Measurements from ENCODE around the gene LRRC59. TPM values are rescaled to one million over a fixed set of nuclear protein-coding genes. Genes with fewer than 3 reads are reported as not detected.

LRRC59 gene
- total and polyA plus RNA-seq, 2 of the 13 experiments (the other 11 are each of a cell fraction or from before 2014, with no cell fraction given): 87.3 to 222 TPM

- TF ChIP-seq NR1H2 (CRISPR knock-in tag; IDR thresholded peaks at IDR 0.05; ENCODE audit: borderline replicate concordance, low read depth) (no peak), ARID3A (IDR thresholded peaks at IDR 0.05; ENCODE audit: low read depth, low read length) (no peak), ZBTB46 (CRISPR knock-in tag; IDR thresholded peaks at IDR 0.05; ENCODE audit: borderline replicate concordance) (no peak), DZIP1 (CRISPR knock-in tag; IDR thresholded peaks at IDR 0.05) (no peak), SPEN (CRISPR knock-in tag; IDR thresholded peaks at IDR 0.05; ENCODE audit: low read depth) (peak; percentile 49), ZNF468 (CRISPR knock-in tag; IDR thresholded peaks at IDR 0.05) (no peak), ZBTB43 (CRISPR knock-in tag; conservative IDR thresholded peaks at IDR 0.05) (no peak), ZBTB3 (CRISPR knock-in tag; IDR thresholded peaks at IDR 0.05; ENCODE audit: borderline replicate concordance, low read depth) (no peak), AGO1 (IDR thresholded peaks at IDR 0.05; ENCODE audit: low read depth, low read length, poor library complexity, severe bottlenecking) (peak; percentile 64), HNRNPH1 (optimal IDR thresholded peaks at IDR 0.05; ENCODE audit: low read depth, low read length) (no peak), BRD4 (CRISPR knock-in tag; IDR thresholded peaks at IDR 0.05) (no peak), ZNF564 (CRISPR knock-in tag; IDR thresholded peaks at IDR 0.05) (no peak), GATAD2A (CRISPR knock-in tag; IDR thresholded peaks at IDR 0.05) (peak; percentile 24; the same call in 1 of the 2 replicates), SRF (IDR thresholded peaks at IDR 0.05; ENCODE audit: low read depth, low read length) (no peak), SNAPC5 (CRISPR knock-in tag; IDR thresholded peaks at IDR 0.05; ENCODE audit: borderline replicate concordance) (no peak), ZNF691 (CRISPR knock-in tag; IDR thresholded peaks at IDR 0.05; ENCODE audit: borderline replicate concordance, low read depth) (no peak; the same call in 1 of the 2 replicates), MXI1 (IDR thresholded peaks at IDR 0.05; ENCODE audit: borderline replicate concordance, low read depth, low read length) (peak; percentile 26; the same call in 1 of the 3 replicates), AKAP8 (CRISPR knock-in tag; IDR thresholded peaks at IDR 0.05) (peak; percentile 38; the same call in 1 of the 2 replicates), ZNF180 (CRISPR knock-in tag; IDR thresholded peaks at IDR 0.05; ENCODE audit: borderline replicate concordance, low read depth) (no peak), MTA3 (CRISPR knock-in tag; IDR thresholded peaks at IDR 0.05) (no peak), FOXM1 (CRISPR knock-in tag; IDR thresholded peaks at IDR 0.05) (no peak)
Measured at GRCh38 chr17:50425682-50426471, 28.6 kb upstream of the LRRC59 start, which contains the start of gene ACSF2 (continued).

Measured in HepG2 (cell line).